HG02642 (cell line): ENCODE results near the gene TIAM1.

Experiments
- ATAC-seq: cut with Tn5 transposase; IDR thresholded peaks from one replicate; pipeline ENCODE4 v1.9.1; 2021; ENCODE audit warnings: mild to moderate bottlenecking; ENCODE audit not compliant: unreplicated experiment, poor library complexity

TIAM1 gene

DNA sequence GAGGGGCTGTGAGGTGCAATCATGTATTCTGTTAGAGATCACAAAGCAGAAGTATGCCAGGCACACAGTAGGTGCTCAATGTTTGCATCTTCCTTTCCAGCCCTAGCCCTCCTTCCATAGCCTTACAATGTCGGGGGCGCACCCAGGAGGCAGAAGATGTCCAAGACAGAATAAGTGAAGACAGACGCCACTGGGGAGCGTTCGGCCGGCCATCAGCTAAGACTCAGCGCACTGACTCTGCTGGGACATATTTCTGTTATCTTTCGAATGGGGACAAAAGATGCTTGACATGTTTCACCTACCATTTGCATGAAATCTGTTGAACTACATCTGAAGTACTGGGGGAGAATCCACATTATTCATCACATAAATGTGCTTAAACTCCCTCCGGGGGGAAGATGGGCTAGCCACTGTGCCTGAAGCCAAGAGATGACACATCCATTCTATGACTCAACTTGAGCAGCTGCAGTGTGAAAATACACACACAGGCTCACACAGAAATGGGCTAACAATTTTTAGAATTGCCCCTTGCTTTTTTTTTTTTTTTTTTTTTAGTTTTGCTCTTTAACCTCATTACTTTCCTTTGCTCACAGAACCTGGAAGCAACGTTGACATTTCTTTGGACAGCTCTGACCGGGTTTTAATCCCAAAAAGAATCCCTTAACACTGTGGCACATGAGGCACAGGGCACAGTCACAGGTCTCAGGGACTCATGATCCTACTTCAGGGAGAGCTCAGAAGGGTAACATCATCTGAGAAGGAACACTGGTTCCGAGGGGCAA, 7.9 kb downstream of the TIAM1 start:
- ATAC-seq = no peak

DNA sequence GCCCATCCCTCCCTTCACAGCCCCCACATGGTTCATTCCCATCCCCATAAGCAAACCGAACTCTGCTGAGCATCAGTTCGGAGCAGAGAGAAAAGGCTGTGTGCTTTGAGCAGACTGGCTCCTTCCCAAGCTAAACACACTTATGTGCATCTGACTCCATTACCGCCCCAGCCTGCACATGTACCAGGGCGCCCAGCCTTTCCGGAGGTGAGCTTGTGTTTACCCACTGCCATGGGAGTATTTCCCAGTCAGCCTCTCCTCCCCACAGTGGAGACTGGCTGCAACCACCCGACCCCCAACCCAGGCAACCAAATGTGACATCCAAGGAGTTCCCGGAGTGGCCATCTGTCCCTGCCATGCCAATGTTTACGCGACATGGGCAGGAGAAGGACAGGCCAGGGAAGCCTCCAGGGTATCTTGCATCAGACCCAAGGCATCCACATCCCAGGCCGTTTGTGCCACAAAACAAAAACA, 9.4 kb downstream of the TIAM1 start:
- no peak for ATAC-seq

DNA sequence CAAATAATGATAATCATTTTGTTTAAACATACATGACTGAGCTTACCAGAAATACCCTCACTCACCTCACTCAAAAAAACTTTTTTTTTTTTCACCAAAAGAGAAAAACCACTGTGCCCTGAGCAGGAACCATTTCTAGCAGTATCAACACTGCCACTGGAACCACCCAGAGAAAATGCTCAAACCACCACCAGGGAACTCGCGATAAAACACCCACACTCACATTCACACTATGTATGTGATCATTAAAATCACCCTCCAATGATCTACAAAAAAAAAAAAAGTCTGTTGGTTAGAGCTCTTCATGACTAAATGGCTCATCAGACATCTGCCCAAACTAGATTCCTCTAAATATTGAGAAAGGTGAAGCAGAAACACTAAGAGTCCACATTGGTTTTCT, 11.5 kb downstream of the TIAM1 start:
- no peak for ATAC-seq

DNA sequence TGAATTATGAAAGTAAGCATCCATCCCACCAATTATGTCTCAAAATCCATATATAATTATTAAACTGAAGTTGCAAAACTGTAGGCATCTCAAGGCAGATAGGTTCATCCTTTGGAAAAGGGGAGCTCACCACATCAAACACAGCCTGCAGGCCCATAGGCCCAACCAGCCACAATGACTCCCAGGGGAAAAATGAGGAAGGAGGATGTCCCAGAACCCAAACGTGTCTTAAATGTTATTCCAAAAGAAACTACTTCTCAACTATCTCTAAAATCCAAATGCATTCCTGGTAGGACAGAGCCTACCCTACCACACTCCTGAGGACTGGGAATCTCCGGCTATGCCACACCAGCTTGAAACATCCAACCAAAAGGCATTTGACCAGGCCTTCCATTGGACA, 12.8 kb downstream of the TIAM1 start:
- ATAC-seq = no peak

DNA sequence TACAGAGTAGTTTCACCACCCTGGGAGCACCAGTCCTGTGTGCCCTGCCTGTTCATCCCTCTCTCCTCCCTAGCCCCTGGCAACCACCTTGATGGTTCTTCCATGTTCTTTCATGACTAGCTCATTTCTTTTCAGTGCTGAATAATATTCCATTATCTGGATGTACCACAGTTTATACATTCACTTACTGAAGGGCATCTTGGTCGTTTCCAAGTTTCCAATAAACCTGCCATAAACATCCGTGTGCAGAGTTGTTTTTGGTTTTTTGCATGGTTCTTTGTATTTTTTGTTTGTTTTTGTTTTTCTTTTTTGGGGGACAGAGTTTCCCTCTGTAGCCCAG, 13.9 kb downstream of the TIAM1 start:
- ATAC-seq = no peak

DNA sequence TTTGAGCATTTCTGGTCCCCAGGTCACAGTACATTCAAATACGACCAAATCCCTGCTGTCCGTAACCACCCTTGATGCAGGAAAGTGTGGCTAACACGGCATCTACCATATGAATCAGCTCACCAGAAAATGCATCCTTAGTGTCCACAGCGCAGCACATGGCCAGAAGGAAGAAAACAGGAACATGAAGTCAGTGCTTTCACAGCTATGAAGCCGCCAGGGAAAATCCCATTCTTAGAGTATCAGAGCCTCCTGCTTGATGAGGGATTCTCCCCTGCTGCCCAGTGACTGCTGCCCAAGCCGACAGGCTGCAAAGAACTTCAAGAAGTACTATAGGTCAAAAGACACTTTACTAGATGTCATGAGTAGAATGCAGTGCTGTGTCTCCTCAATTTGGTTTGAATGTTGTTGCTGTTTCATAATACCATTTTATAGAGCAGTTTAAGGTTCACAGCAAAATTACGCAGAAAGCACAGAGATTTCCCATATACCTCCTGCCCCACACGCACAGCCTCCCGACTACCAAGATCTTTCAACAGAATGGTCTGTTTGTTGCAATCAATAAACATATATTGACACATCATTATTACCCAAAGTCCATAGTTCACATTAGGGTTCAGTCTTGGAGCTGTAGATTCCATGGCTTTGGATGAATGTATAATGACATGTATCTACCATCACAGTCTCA, 14.5 kb downstream of the TIAM1 start:
- ATAC-seq = no peak

DNA sequence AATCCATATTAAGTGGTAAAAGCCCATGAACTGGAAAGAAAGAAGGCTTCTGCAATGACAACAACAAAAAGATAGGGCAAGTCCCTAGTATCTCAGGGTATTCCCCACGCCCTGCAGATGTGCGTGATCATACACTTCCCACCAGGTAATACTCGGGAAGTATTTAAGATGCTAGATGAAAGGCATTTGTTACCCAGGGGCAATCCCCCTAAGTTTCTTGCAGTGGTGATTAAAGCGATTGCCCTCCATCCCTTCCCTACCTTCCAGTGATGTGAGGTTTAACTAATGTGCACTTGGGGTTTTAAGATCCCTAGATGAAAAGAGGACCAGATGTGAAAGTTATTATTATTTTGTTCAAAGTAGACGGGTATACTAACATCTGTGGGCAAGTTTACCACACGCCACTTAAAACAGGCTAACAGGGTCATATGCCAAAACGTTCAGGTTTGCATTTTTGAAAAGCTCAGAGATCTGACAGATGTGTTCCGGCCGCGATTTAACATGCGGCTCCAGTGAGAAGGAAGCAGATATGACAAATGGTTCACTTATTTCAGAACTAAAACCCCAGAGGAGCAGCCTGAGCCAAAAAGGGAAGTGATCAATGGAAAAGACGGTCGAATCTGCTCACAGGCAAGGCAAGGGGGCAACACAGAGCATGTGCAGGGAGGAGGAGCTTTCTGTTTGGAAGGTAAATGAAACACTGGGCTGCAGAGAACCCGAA, 17.4 kb downstream of the TIAM1 start:
- peak; percentile 96 for ATAC-seq

DNA sequence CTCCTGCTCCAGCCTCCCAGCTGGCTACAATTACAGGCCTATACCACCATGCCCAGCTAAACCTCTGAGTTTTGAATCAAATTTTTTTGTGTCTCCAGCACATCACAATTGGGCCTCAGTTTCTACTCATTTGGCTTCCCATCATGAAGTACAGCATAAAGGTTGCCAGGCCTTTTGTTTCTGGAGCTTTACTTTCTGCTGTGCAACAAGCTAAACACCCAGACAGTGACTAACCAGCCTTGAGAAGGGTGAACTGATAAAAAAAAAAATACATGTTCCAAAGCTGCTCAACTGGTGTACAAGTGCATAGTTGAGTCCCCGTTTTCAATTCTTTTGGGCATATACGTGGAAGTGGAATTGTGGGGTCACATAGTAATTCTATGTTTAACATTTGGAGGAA, 25.1 kb downstream of the TIAM1 start:
- no peak for ATAC-seq

DNA sequence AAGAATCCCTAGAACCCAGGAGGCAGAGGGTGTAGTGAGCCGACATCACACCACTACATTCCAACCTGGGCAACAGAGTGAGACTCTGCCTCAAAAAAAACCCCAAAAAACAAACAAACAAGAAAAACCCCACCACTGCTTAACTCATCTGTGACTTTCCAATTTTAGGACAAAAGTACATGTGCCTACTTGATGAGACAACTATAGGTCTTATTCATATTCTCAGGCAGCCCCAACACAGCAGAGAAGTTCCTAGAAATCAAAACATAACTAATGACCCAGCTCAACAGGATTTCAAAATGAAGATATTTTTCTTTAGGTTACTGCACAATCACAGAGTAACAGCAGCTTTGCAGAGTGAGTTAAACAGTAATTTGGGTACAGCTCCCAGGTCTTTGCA, 26.4 kb downstream of the TIAM1 start:
- no peak for ATAC-seq

DNA sequence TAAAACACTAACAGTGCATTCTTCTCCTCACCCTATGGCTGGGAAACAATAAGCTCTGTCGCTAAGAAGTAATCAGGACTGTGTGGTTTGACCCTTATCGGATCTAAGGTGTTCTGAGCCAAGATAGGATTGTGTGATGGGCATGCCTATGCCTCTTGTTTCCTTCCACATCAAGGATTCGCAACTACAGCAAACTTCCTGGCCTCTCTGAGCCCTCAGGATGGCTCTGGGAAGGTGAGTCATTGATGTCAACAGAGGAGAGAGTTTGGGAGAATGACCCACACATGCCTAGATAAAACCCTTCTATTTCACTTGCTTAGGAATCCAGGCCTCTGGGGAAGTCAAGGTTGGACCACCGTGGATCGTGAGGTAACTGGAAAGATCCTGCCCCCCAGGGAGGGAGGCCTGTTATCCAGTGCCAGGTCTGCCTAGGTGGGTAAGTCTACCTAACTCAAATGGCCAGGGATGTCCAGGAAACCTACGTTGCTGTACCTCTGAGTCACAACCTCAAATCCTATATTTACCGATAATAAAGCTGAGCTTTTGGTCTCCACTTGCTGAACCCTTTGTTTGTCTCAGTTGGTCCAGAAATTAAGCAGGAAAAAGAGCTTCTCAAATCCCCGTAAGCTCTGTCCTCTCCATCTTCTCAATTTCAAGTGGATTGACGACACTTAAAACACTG, 27.4 kb downstream of the TIAM1 start:
- no peak for ATAC-seq

DNA sequence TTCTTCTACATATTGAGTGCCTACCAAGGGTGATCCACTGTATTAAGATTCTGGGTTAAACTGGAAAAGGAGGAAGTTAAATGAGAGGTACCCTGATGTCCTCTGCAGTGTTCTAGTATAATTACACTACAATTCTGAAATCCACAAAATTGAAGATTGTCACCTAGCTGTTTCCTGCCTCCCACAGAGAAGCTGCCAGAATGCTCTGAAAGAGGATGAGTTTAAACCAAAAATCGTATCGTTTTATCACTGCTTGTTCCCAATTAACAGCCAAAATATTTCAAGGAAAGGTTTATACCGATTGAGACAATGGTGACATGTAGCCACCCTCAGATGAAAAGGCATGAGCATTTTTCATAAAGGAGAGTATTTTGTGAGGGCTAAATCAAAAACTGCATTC, 28.0 kb downstream of the TIAM1 start:
- no peak for ATAC-seq

DNA sequence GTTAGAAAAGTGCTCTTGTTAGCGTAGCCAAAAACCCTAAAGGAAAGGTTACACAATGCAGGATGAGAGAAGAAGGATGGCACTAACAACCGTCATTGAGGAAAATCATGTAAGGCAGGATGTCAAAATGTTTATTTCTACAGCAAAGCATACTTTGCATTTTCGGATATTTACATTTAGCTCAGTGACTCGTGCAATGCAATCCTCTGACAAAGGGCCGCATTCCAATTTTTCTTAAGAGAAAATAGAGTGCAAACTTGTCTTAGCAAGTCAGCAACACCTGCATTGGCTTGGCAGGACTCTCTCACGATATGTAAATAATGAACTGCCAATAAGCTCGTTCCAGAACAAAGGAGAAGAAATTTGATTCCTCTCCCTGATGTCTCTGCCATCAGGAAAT, 33.3 kb downstream of the TIAM1 start:
- no peak for ATAC-seq

DNA sequence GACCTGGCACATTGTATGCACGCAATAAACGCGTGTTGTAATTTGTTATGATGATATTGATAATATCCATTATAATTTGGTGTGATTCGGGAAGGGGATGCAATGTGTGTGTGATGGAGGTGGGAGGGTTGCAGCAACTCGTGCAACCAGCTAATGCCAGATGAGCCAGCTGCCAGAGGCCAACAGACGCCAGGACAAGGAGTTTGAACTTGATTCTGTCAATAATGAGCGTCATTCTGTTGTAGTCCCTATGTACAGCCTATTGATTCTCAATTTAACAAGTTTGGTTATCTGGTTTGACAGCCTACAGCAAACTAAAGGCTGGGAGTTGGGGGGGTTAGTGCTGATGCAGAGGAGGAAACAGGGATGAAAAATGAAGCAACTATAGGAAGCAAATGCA, 35.5 kb downstream of the TIAM1 start:
- no peak for ATAC-seq

DNA sequence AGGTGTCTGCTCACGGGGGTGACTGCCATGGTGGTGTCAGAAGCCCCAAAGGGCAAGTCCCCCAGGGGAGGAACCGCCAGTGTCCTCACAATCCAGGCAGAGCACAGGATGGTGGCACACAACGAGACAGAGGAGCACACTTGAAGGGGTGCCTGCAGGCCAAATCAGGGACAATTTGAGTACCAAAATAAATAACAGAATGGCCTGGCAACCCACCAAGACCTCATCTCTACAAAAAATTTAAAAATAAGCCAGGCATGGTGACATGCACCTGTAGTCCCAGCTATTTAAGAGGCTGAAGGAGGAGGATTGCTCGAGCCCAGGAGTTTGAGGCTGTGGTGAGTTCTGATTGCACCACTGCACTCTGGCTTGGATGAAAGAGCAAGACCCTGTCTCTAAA, 38.2 kb downstream of the TIAM1 start:
- no peak for ATAC-seq

DNA sequence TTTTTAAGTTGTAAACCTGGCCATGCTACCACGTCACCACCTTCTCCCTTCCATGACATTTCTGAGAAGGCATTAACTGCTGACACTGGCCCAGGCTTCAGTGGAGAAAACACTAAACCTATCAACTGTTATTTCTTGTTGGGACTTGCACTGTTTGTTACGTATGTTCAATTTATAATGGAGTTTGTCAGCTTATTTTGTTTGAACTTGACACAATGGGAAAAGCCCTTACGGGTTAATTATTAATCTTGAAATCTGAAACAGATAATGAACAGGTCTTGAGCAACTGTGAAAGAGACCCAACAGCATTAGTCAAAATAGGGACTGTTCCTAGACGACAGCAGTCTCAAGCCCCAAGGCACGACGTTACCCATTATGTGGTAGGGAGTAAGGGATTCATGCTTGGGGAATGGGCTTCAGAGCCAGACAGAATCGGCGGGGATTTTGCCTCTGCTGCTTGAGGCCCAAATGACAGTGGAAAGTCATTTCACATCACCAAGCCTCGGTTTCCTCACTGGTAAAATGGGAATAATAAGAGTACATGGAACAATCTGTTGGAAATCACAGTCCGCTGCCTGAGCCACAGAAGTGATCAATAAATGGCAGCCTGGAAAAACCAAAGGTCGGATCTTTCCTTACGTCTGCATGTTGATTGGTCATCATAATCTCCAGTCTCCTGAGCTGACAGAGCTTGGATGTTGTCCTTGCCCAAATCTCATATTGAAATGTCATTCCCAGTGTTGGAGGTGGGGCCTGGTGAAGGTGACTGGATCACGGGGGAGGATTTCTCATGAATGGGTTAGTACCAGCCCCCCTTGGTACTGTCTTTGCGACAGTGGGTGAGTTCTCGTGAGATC, 44.5 kb downstream of the TIAM1 start:
- ATAC-seq = no peak

DNA sequence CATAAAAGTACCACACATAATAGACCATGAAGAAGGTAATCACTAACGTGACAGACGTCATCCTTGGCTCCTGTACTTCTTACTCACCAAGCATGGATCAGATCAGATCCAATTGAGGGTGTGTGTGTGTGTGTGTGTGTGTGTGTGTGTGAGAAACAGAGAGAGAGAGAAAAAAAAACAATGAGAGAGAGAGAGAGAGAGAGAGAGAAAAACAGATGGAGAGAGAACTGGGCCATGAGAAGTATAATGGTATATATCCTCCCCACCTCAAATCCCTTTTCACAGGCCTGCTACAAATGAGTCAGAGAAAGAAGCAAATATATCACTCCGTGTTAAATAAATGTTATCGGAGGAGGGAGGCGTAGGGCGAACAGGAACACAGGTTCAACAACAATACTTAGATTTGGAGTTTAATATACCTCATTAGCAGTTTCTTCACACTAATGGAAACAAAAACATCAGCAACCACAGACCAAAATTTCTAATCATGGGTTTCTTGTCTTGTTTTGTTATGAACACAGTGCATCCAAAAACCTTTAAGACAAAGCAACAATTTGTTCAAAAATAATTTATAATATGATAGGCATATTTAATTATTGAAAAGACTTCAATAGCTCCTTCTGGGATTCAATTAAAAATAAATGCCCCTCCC, 45.3 kb downstream of the TIAM1 start:
- no peak for ATAC-seq

DNA sequence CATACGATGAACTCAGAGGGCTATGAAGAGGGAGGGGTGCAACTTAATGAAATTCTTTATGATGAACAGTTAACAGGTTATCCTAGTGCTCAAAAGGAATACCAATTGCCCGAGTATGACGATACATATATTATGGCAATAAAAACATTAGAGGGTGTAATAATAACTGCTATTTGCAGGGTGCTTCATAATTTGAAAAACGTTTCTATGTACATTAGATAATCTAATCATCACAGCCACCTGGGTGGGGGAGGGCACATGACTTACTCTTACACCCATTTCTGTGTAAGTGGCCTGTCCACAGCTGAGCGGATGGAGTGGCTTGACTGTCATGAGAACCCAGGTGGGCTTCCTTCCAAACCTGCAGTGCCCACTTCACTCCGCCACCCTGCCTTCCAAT, 46.3 kb downstream of the TIAM1 start:
- no peak for ATAC-seq

DNA sequence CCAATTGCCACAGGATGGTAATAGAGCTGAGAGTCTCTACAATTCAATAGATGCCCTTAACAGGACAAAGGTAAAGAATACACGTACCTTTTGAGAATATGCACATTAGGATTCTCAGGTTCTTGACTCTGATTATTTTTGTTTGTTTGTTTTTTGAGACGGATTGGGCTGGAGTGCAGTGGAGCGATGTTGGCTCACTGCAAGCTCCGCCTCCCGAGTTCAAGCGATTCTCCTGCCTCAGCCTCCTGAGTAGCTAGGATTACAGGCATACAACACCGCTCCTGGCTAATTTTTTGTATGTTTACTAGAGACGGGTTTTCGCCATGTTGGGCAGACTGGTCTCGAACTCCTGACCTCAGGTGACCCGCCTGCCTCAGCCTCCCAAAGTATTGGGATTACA, 48.4 kb downstream of the TIAM1 start:
- no peak for ATAC-seq

DNA sequence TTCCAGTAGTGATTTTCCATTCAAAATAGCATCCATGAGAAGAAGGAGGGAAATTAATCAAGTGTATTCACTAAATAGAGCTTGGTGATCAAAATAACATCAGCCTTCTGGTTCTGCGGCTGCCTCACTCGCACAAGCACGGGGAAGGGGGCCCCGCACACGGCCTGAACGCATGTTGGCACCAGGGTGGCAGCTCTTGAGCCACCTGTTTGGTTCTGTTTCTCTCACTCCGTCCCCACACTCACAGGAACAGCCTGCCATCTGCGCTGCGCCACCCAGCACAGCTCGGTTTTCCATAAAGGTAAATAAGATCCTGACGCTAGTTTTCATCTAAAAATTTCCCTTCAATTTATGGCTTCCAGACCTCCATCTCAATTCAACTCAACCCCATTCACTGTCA, 49.4 kb downstream of the TIAM1 start:
- no peak for ATAC-seq

DNA sequence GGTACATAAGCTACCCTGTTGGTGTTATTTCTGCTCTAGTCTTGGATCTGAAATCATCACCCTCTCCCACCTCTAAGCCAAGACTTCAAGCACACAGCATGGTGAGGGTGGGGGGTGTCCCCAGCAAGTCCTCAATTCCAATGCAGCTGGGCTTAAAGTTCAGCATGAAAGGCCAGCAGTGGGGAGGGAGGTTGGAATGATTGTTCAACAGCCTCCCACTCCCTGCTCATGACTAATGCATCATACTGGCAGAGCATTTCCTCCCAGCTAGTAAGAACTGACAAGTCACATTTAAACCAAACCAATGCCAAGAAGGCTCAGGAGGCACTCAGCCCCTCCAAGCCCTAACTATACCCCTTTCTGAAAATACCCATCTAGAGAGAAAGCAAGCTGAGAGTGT, 50.1 kb downstream of the TIAM1 start:
- ATAC-seq = no peak
